ENCODE measurements around the gene LRRC7.
"Not testable (repeated sequence)": the region's sequence is repeated elsewhere in the genome, so short reads cannot be mapped to it uniquely, and the experiment has no call there.

DNA sequence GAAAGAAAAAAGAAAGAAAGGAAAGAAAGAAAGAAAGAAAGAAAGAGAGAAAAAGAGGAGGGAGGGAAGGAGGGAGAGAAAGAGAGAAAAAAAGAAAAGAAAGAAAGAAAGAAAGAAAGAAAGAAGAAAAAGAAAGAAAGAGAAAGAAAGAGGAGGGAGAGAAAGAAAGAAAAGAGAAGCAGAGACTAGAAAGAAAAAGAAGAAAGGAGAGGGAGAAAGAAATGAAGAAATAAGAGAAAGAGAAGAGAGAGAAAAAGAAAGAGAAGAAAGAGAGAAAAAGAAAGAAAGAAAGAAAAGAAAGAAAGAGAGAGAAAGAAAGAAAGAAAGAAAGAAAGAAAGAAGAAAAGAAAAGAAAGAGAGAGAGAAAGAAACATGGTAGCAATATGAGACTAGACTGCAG, 150.1 kb downstream of the LRRC7 start:
- TF ChIP-seq, protein P1, sequence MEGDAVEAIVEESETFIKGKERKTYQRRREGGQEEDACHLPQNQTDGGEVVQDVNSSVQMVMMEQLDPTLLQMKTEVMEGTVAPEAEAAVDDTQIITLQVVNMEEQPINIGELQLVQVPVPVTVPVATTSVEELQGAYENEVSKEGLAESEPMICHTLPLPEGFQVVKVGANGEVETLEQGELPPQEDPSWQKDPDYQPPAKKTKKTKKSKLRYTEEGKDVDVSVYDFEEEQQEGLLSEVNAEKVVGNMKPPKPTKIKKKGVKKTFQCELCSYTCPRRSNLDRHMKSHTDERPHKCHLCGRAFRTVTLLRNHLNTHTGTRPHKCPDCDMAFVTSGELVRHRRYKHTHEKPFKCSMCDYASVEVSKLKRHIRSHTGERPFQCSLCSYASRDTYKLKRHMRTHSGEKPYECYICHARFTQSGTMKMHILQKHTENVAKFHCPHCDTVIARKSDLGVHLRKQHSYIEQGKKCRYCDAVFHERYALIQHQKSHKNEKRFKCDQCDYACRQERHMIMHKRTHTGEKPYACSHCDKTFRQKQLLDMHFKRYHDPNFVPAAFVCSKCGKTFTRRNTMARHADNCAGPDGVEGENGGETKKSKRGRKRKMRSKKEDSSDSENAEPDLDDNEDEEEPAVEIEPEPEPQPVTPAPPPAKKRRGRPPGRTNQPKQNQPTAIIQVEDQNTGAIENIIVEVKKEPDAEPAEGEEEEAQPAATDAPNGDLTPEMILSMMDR (IDR thresholded peaks at IDR 0.05 in 4 of 5, conservative IDR thresholded peaks at IDR 0.05 in 1 of 5) = not testable (repeated sequence)
- not testable (repeated sequence) for TF ChIP-seq POLR2A (IDR thresholded peaks at IDR 0.05)

Measured in gastrocnemius medialis (tissue), 4 donors.